GM15510 (cell line): Measurements from ENCODE around the gene HOXB8.

Experiments used
- POLR2A ChIP-seq: IDR thresholded peaks from 3 replicates; pipeline ENCODE4 v1.6.1; 2011; ENCODE audit warnings: borderline replicate concordance; ENCODE audit not compliant: insufficient read length; ENCODE audit errors: extremely low read depth

Gene HOXB8

DNA sequence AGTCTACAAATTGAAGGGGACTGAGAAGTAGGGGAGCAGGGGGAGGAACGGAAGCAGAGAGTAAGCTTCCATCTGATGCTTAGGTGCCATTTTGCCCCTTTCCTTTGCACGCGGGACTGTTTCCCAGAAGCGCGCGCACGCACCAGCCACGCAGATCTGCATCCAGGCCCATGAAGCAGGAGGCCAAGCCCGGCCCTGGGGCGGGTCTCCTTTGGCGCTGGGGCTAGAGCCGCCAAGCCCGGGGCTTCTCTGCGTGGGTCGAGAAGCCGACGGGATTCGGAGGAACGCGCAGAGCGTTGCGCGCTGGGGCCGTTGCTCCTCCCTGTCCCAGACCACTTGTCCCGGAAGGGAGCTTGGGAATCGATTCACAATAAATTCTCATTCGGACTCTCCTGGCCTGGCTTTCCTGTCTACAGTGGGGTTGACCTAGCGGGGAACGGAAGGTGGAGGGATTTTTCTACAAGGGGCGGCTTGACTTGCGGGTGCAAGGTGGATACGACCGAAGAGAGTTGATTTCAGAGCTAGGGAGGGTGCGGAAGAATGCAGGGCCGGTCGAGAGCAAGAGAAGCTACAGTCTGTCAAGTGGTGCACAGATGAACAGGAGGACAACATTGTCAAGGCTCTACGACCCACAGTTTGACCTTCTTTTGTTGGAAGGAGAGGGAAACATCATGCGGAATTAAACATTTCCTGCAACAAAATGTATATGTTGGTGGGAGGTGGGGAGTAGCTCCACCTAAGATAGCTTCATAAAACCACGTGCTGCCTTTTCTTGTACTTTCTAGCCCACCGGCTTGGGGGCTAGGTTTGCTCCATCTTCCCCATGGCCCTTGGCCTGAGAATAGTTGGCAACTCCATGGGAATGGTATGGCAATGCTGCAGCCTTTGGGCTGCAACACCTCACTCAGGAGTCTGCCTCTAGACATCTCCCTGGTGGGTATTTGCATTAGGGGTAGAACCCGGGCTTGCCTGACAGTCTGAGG is 6.6 kb upstream of the HOXB8 start:
- no peak for TF ChIP-seq POLR2A

DNA sequence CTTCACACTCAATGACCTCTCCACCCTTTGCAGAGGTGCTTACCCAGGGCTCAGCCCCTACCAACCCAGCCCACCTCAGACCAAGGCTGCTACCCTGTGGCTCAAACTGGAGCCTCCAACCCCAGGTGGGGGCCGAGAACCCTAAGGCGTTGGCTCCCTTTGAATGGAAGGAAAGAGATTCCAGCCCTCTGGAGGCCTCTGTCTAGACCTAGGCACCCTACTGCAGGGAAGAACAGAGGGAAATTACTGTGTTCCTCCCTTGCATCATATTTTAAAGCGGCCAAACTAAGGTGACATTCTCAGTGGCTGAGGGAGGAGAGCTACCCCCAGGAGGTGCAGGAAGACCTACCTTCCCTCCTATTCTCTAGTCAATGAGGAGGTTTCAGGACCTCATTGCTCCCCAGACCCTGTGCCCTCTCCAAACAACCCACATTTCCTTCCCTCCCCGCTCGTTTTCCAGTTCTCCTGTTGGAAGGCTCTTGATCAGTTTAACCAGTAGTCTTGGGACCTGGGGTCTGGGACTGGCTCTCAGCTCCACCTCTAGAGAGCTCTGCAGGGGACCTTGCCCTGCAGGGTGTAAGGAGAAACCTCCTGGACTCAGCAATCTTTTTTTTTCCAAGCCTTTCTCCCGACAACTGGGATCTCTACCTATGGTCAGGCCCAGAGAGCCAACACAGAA is 5.5 kb upstream of the HOXB8 start:
- TF ChIP-seq POLR2A: no peak

DNA sequence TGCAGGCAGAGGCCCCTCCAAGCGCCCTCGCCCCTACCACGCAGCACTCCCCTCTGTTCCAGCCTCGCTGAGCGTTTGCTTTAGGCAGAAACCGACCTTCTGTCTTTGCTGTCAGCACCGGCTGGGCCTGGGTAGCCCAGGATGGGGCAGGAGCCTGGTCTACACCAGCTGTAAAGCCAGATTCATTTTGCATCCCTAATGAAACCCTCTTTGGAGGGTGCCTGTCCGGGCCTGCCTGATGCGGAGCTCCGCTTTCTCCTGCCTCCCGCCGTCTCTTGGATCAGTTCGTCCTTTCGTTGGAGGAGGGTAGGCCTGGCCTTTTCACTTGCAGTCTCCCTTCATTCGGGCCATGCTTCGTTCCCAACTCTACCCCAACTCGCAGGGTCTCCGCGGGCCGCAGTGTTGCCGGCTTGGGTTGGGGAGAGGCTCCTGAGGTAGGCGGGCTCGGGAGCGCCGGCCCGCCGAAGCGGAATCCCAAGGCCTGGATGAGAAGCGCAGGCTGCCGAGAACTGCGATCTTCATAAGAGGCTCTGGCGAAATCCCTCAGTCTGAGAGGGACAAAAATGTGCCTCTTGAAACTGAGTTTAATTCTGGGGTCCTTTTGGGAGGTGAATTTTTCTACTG is 4.8 kb upstream of the HOXB8 start:
- no peak for TF ChIP-seq POLR2A

DNA sequence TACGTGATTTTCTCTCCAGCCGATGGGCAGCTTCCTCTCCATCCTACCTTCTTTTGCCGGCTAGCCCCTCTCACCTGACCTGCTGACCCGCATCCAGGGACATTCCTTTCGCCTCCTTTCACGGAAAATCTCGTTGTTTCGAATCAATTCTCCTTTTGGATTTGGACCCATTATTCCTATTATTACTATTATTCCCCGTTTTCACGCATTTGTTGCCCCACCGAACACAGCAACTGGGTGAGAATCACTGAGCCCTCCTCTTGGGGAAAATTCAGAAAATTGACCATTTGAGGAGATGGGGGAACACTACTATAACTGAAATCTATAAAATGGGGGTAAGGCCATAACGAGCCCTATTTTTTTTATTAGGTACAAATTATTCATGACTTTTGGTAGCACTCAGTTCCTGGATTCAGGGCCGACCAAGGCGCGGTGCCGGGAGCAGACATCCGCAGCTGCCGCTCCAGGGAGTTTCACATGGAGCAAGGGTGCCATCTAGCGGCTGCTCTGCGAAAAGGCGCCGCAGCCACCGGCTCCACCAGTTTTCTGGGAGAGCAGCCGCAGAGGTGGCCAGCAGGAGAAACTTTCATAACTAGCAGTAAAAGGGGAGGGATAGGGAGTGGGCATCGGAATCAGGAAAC is 3.3 kb upstream of the HOXB8 start:
- TF ChIP-seq POLR2A: no peak

GRCh38 chr17:48617471-48618255 is 2.6 kb upstream of the HOXB8 start:
- TF ChIP-seq POLR2A: no peak

DNA sequence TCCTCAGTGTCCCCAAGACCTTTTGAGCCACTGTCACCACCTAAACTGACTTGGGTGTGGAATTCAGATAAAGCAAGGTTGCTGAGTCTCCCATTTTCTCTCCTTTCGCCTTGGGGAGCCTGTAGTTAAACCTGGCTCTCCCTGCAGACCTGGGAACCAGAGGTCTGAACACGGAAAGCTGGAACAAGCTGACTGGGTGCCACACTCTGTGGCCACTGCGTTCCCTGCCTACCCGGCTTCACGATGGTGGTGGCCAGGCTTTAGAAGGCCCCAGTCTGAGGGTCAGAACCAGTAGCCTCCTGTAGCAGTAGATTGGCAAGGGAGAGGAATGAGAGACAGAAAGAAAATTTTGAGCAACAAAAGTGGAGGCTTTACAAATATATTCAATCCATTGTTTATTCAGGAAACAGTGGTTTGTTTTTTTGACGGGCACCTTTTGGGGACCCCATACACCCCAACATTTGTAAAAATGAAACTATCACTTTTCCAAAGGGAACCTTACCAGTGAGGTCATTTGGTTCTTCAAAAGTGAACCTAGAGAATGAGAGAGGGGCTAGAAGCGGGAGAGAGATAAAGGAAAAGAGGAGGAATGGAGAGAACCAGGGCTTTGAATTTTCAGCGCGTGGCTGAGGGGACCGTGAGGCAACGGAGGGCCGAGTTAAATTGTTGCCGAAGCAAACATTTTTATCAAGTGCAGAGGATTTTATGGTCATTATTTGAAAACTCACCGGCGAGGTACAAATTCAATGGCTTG is 1.8 kb upstream of the HOXB8 start:
- TF ChIP-seq POLR2A: no peak

DNA sequence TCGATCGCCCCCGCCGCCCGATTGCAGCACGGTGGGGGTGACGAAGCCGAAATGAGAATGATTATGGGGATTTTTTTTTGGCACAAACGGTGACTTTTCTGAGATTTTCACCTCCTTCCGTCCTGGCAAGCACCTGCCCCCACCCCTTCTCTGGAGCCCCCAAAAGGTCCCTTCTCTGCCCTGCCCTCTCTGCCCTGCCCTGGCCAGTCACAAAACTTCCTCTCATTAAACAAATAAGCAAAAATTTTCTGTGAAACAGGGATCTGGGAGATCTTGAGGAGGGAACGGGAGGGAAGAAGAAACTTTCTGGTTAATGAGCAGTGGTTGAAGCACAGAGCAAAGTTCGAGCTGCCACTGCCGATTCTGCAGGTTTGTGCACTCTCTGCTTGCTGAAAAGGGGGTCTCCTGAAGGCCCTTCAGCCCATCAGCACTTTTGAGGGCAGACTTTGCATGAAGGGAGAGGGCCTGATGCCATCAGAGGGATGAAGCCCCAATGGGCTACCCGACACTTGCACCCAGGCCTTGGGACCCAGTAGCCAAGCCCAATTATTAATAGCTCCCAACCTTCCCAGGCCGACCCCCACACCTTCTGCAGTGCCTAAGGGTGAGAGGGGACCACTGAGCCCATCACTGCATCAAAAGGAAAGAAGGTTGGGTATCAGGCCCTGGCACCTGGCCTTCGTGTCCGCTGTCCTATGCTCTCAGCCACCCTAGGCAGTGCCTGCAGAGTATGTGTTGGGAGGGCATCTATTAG is 1.0 kb upstream of the HOXB8 start:
- TF ChIP-seq POLR2A: no peak

DNA sequence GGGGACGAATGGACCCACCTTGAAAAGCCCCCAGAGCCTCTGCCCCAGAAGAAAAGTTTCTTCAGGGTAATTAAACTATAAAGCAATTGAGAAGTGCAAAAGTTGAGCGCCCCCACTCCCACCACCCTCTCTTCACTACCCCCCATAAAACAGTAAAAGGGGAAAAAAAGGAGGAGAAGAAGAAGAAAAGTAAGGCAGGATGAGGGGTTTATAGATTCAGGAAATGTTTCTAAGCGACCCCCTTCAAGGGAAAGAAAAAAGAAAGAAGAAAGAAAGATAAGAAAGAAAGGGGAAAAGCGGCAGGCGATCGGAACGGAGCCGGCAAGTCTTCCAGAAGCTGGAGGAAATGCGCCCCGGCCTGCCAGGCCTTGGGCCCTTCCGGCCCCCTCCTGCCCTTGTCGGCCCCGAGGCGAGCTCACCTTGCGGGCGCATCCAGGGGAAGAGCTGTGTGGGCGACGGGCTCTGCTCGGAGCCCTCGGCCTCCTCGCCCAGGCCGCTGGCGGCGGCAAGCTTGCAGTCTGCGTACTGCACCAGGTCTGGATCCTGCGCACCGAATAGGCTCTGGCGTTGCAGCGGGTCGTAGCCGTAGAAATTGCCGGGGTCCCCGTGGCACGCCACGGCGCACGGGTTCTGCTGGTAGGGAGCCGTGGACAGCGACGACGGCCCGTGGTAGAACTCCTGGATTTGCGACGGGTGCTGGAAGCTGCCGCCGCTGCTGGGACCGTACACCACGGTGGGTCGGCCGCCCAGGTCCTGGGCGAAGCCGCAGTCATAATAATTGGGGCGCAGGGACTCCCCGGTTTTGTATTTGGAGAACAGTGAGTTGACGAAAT is 1.0 kb downstream of the HOXB8 start:
- no peak for TF ChIP-seq POLR2A

DNA sequence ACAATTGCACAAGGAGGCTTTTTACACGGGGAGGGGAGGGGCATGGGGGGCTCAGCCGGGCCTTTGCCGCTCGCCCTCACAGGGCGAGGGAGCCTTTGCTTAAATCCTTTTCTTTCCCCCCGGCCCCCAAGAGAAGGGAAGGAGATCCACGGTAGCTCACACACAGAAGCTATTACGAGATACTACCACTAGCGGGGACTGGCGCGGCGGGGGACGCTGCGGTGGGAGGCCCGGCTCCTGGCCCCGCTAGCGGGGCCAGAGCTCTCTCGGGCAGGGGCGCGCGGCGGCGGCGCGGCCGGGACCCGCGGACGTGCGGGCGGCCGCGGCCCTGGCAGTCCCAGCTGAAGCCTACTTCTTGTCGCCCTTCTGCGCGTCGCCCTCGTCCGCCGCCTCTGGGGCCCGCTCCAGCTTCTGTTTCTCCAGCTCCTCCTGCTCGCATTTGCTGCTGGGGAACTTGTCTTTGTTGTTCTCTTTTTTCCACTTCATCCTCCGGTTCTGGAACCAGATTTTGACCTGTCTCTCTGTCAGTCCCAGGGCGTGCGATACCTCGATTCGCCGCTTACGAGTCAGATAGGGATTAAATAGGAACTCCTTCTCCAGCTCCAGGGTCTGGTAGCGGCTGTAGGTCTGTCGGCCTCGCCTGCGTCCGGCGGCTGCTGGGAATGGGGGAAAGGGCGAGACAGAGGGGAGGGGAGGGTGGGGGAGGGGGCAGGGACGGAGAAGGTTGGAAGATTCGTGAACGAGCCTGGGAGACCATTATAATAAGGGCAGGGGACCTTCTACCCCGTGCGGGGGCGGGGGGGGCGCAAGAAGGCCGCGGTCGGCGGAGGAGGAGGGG is 2.0 kb downstream of the HOXB8 start:
- TF ChIP-seq POLR2A: no peak

- no peak for TF ChIP-seq POLR2A
Observed at GRCh38 chr17:48612456-48612853, 2.6 kb downstream of the HOXB8 start.
